ENCODE measurements around the gene STK11.
A peak's percentile ranks its signal among the peaks of the same experiment; 100 is the strongest.

The STK11 gene

DNA sequence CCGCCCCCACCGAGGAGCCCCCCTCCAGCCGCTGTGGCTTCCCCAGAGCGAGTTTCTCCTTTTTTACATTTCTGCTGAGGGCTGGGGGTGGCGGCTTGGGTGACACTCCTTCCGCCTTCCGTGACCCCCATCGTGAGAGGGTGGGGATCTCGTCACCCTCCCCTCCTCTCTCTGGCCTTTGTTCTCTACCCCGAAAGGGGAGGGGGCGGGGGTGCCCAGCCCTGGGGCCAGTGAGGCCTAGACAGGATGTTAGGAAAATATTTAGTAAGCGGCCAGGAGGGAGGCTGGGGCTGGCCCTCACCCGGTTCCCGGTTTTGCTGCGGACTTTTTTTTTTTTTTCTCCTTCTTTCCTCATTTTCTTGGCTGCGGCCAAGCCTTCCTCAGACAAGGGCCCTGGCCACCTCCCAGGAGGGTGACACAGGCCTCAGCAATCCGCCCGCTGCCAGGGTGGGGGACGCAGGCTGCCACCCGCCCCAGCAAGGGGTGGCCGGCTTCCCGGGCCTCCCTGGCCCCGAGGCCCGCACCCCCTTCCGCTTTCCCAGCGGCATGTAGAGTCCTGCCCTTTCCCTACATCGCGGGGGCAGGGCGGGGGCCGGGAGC is 46.7 kb downstream of the STK11 start:
- H3K4me3 ChIP-seq (replicated peaks; ENCODE audit: low read depth, low read length), result peak overlapping the region; percentile 85
- peak; percentile 98 for DNase-seq (ENCODE audit: low read depth)
- TF ChIP-seq, protein P1, sequence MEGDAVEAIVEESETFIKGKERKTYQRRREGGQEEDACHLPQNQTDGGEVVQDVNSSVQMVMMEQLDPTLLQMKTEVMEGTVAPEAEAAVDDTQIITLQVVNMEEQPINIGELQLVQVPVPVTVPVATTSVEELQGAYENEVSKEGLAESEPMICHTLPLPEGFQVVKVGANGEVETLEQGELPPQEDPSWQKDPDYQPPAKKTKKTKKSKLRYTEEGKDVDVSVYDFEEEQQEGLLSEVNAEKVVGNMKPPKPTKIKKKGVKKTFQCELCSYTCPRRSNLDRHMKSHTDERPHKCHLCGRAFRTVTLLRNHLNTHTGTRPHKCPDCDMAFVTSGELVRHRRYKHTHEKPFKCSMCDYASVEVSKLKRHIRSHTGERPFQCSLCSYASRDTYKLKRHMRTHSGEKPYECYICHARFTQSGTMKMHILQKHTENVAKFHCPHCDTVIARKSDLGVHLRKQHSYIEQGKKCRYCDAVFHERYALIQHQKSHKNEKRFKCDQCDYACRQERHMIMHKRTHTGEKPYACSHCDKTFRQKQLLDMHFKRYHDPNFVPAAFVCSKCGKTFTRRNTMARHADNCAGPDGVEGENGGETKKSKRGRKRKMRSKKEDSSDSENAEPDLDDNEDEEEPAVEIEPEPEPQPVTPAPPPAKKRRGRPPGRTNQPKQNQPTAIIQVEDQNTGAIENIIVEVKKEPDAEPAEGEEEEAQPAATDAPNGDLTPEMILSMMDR (IDR thresholded peaks at IDR 0.05; ENCODE audit: low read length, missing control alignments), result no peak

GRCh38 chr19:1252821-1253513 is 47.4 kb downstream of the STK11 start:
- peak; percentile 98 for DNase-seq (ENCODE audit: low read depth)
- TF ChIP-seq, protein P1 (IDR thresholded peaks at IDR 0.05; ENCODE audit: low read length, missing control alignments), result no peak
- H3K4me3 ChIP-seq (replicated peaks; ENCODE audit: low read depth, low read length), result peak overlapping the region; percentile 85

- no peak for DNase-seq (ENCODE audit: low read depth)
- peak overlapping the region; percentile 85 for H3K4me3 ChIP-seq (replicated peaks; ENCODE audit: low read depth, low read length)
- TF ChIP-seq, protein P1 (IDR thresholded peaks at IDR 0.05; ENCODE audit: low read length, missing control alignments), result no peak
Measured at GRCh38 chr19:1253514-1254080, 48.0 kb downstream of the STK11 start.

DNA sequence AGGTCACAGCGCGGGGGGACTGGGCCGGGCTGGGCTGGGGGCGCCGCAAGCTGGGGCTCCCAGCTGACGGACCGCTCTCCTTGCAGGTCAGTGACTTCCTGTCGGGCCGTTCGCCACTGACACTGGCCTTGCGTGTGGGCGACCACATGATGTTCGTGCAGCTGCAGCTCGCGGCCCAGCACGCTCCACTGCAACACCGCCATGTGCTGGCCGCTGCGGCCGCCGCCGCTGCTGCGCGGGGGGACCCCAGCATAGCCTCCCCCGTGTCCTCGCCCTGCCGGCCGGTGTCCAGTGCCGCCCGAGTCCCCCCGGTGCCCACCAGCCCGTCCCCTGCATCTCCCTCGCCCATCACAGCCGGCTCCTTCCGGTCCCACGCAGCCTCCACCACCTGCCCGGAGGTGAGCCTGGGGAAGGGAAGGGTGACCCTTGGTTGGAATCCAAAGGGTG is 48.5 kb downstream of the STK11 start:
- DNase-seq (ENCODE audit: low read depth), result no peak
- H3K4me3 ChIP-seq (replicated peaks; ENCODE audit: low read depth, low read length), result peak overlapping the region; percentile 85
- TF ChIP-seq, protein P1 (IDR thresholded peaks at IDR 0.05; ENCODE audit: low read length, missing control alignments), result no peak

DNA sequence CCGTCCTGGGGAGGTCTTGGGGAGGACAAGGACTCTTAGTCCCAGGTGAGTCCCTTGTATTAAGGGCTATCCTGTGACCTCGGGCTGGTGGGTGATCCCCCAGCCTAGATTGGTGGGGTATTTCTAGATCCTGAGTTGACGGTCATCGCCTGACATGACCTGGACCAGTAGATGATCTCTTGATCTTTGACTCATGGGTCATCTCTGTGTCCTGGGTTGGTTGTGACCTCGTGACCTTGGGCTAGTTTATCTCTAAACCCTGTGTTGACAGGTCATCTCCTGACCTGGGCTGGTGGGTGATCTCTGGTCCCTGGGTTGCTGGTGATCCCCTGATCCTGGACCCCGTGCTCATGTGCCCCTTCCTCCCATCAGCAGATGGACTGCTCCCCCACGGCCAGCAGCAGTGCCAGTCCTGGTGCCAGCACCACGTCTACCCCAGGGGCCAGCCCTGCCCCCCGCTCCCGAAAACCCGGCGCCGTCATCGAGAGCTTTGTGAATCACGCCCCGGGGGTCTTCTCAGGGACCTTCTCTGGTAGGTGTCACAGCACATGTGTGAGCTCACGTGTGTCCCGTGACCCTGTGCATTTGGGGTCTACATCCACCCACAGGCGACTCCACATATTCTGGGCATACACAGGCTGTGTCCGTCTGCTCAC is 49.1 kb downstream of the STK11 start:
- H3K4me3 ChIP-seq (replicated peaks; ENCODE audit: low read depth, low read length), result no peak overlapping the region
- DNase-seq (ENCODE audit: low read depth), result no peak

More for the DNA sequence above, 49.1 kb downstream of the STK11 start:
- TF ChIP-seq, protein P1 (IDR thresholded peaks at IDR 0.05; ENCODE audit: low read length, missing control alignments), result no peak

Measured in fibroblast of pulmonary artery (primary cell).